A375 (cell line): ENCODE measurements around the gene IL23R. TPM values are rescaled to one million over a fixed set of nuclear protein-coding genes. Genes with fewer than 3 reads are reported as not detected.

ENCODE experiments used
- small RNA-seq: library from RNA; depleted of rRNA; stranded (forward); fragments of <200 nt; gene quantifications from one replicate; pipeline ENCODE3, GENCODE V24; 2014
- total RNA-seq: library from RNA; depleted of rRNA; stranded (reverse); fragments of >200 nt; shearing (Covaris generic); gene quantifications from 2 replicates; pipeline ENCODE4 v1.2.3, GENCODE V29; 2014; rRNA removed

Gene IL23R
- not detected in 2 replicates for total RNA-seq

GRCh38 chr1:67166196-67166595 lies at the start of gene IL23R:
IL23R (plus strand) TSS chr1:67166454; CDS start chr1:67168121, 1,667 bp downstream.

GRCh38 chr1:67134695-67135094 lies 31.6 kb upstream of the IL23R start, which contains the start of gene C1orf141:
C1orf141 (minus strand) TSS chr1:67134970; CDS start chr1:67127240, 7,730 bp downstream.

GRCh38 chr1:67307251-67308060 lies 141.2 kb downstream of the IL23R start, which contains the start of gene IL12RB2:
IL12RB2 (plus strand) TSS chr1:67307873; CDS start chr1:67320369, 12,496 bp downstream.

Small RNAs within 50 kb of the gene (small RNA-seq; reads per million reads assigned to genes)
- not detected for gene RNU4ATAC4P
- gene RNU6-586P: not detected

Other genes starting within 250 kb of the IL23R start
- gene DNAI4, start 241.6 kb upstream of the IL23R start, total RNA-seq: not detected in 2 replicates
- gene MIER1, start 241.5 kb upstream of the IL23R start, total RNA-seq: 23.8 and 28.9 TPM in 2 replicates
- gene SLC35D1, start 112.3 kb upstream of the IL23R start, total RNA-seq: 8.7 and 9.2 TPM in 2 replicates
- not detected in 2 replicates for gene C1orf141, start 31.5 kb upstream of the IL23R start, total RNA-seq
- not detected in 2 replicates for gene IL12RB2, start 141.4 kb downstream of the IL23R start, total RNA-seq